ENCODE measurements around the gene ZNF253.
"Not testable (repeated sequence)": the region's sequence is repeated elsewhere in the genome, so short reads cannot be mapped to it uniquely, and the experiment has no call there.

Gene ZNF253

DNA sequence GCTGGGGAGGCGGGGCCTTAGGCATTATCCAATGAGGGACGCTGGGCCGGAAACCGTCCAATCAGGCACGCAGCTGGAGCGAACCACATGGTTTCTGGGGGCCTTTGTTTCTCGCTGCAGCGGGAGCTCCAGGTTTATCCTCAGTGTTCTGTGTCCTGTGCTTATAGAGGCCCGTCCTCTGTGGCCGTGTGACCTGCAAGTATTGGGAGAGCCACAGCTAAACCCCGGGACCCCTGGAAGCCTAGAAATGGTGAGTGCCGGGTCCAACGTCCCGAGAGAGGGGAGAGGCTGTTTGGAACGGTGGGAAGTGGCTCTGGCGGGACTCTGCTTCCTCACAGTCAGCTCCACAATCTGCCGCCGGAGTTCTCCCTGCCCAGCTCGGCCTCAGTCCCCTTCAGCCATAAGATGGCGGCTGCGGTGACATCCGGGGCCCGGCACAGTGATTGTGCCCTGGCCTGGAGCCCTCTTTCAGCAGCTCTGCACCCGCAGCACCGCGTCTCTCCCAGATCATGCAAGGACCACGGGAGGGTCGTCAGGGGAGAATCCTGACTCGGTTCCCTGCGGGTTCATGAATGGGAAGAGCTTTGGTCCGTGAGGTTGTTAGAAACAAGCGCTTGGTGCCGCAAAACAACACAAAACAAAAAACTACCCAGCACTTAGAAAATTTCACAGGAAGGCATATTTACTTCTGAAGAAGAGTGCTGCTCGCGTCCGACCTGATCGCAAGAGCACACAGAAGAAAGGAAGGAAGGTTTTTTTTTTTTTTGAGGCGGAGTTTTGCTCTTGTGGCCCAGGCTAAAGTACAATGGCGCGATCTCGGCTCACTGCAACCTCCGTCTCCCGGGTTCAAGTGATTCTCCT is at the start of gene ZNF253:
ZNF253 (plus strand) TSS at position 133 of the 861 bp plus-strand sequence; CDS start at position 248, 115 bp downstream.
- peak; percentile 91 for DNase-seq (ENCODE audit: low spot score)
- TF ChIP-seq, protein P1, sequence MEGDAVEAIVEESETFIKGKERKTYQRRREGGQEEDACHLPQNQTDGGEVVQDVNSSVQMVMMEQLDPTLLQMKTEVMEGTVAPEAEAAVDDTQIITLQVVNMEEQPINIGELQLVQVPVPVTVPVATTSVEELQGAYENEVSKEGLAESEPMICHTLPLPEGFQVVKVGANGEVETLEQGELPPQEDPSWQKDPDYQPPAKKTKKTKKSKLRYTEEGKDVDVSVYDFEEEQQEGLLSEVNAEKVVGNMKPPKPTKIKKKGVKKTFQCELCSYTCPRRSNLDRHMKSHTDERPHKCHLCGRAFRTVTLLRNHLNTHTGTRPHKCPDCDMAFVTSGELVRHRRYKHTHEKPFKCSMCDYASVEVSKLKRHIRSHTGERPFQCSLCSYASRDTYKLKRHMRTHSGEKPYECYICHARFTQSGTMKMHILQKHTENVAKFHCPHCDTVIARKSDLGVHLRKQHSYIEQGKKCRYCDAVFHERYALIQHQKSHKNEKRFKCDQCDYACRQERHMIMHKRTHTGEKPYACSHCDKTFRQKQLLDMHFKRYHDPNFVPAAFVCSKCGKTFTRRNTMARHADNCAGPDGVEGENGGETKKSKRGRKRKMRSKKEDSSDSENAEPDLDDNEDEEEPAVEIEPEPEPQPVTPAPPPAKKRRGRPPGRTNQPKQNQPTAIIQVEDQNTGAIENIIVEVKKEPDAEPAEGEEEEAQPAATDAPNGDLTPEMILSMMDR (IDR thresholded peaks at IDR 0.05; ENCODE audit: extremely low read depth, missing control alignments): no peak

DNA sequence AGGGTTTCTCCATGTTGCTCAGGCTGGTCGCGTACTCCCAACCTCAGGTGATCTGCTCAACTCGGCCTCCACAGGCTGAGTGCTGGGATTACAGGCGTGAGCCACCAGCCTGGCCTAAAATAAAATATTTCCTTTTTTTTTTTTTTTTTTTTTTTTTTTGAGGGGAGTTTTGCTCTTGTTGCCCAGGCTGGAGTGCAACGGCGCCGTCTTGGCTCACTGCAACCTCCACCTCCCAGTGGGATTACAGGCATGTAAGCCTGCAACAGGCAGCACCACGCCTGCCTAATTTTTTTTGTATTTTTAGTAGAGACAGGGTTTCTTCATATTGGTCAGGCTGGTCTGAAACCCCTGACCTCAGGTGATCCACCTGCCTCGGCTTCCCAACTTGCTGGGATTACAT is 49.0 kb upstream of the ZNF253 start:
- TF ChIP-seq, protein P1 (IDR thresholded peaks at IDR 0.05; ENCODE audit: extremely low read depth, missing control alignments): no peak

DNA sequence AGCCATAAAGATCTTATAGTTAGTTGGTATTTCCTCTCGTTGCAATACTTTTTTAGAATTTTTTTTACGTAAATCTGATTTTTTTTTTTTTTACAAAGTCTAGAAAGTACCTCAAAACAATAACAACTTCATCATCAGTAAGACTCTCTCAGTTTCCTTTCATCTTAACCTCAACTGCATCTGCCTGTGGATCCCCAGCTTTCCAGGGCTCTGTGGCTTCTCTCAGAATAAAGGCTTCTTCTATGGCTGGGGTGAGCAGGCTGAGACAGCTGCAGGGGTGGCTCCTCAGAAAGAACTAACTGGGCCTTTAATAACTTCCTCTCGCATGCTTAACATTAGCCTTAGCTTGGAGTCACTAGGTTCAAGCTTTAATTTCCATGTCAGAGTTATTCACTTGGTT is 48.3 kb upstream of the ZNF253 start:
- DNase-seq (ENCODE audit: low spot score): no peak
- TF ChIP-seq, protein P1 (IDR thresholded peaks at IDR 0.05; ENCODE audit: extremely low read depth, missing control alignments): no peak

More for the DNA sequence above, 49.0 kb upstream of the ZNF253 start:
- no peak for DNase-seq (ENCODE audit: low spot score)

- TF ChIP-seq, protein P1 (IDR thresholded peaks at IDR 0.05; ENCODE audit: extremely low read depth, missing control alignments): no peak
- DNase-seq (ENCODE audit: low spot score): no peak
Measured at GRCh38 chr19:19820774-19821320, 44.8 kb upstream of the ZNF253 start.

DNA sequence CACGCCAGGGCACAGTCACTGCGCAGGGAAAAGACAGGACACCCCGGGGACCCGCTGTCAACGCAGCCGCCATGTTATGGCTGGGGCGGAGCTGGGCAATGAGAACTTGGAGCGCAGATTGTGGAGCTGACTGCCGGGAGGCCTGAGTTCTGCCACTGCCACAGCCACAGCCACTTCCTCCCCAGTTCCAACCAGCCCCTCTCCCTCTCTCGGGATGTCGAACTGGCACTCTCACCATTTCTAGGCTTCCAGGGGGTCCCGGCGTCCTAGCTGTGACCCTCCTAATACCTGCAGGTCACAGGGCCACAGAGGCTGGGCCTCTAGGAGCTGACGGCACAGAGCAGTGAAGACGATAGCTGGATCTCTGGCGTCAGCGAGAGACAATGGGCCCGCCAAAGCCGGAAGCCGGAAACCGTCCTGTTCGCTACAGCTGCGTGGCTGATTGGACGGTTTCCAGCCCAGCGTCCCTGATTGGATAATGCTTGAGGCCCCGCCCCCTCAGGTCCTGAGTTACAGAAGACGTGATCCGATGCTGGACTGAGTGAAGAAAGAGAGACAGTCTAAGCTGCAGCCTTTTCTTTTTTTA is 44.2 kb upstream of the ZNF253 start, which contains the start of gene ZNF506:
ZNF506 (minus strand) TSS at position 385 of the 586 bp plus-strand sequence; CDS start at position 238, 147 bp downstream.
- TF ChIP-seq, protein P1 (IDR thresholded peaks at IDR 0.05; ENCODE audit: extremely low read depth, missing control alignments): no peak
- DNase-seq (ENCODE audit: low spot score): peak; percentile 87

GRCh38 chr19:19821976-19822375 is 43.7 kb upstream of the ZNF253 start:
- not testable (repeated sequence) for DNase-seq (ENCODE audit: low spot score)

DNA sequence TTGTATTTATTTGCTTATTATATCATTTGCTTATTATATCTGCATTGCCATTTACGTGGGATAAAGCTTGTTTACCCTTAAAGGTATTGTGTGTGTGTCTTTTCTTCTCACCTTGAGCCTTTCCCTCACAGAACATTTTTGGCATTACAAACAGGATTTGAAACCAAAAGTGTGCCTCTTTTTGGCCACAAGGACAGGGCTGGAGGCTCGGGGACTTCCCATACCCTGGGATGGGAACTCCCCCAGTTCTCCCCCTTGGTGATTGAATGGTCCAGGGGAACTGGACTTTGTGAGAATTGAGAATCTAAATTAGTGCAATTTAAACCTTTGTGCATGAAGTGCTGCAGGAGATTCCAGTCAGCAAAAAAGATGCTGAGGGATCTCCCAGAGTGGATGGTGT is 41.8 kb upstream of the ZNF253 start:
- peak; percentile 54 for DNase-seq (ENCODE audit: low spot score)
- TF ChIP-seq, protein P1 (IDR thresholded peaks at IDR 0.05; ENCODE audit: extremely low read depth, missing control alignments): no peak
